Hypothalamus (tissue), 51 donors: ENCODE results near the gene SERPINC1.
"Not testable (repeated sequence)": the region's sequence is repeated elsewhere in the genome, so short reads cannot be mapped to it uniquely, and the experiment has no call there.

Experiments
- DNase-seq, 51 donors: peaks; one replicate each; lab custom pipeline; 2025; lab: John Stamatoyannopoulos, UW

SERPINC1 gene

DNA sequence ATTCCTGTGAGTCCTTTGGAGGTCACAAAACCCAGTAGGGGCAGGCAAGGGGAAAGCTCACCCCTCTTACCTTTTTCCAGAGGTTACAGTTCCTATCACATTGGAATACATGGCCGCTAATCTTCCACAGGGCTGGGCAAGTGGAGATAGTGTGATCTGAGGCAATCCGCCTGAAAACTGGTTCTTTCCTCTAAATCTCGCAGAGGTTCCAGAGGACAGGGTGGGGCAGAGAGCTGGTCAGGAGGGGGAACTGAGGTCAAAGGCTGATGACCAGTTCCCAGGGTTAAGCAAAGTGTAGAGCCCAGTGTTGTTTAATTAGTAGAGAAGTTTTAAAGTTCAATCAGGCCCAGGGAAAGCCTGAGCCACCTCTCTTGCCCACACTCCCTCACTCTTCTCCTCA is at the start of gene SERPINC1:
TSS of gene SERPINC1 (minus strand) at position 179 of the 400 bp plus-strand sequence. CDS start at position 111, 68 bp downstream.
- DNase-seq = no peak

DNA sequence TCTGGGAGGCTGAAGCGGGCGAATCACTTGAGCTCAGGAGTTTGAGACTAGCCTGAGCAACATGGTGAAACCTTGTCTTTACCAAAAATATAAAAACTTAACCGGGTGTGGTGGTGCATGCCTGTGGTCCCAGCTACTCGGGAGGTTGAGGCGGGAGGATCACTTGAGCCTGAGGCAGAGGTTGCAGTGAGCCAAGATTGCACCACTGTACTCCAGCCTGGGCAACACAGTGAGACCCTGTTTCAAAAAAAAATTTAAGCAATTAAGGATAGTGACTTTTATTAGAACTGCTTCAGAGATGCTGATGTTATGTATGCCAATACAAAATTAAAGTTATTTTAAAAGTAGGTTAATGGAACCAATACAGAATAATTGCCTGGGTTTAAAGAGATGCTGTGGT is 48.8 kb upstream of the SERPINC1 start:
- DNase-seq = not testable (repeated sequence)

DNA sequence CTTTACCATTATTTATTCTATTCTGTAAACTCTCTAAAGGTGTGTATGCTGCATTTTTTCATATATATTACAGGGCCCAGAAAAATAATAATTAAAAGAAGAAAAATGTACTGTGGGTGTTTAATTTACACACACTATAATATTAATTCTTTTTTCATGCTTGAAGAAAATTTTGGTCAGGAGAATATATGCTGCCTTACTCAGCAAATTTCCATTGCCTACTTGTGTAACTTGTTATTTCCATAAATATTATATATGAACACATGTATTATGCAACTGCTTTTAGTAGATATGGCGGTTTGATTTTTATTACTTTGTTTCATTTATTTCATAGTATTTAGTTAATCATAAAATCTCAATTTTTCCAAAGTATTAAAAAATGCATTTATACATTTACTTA is 46.4 kb upstream of the SERPINC1 start:
- no peak for DNase-seq

DNA sequence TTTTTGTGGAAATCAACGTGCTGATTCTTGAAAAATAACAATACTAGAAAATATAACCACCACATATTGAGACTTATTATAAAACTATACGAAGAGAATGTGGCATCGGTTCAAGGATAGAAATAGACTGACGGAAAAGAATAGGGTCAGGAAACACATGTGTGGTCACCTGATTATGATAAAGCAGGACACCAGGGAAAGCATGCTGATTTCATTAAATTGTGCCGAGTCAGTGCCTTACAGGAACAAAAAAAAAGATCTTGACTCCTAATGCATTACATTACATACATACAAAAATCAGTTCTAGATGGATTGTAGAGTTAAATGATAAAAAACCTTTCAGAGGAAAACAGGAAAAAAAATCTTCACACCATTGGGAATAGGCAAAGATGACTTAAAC is 43.5 kb upstream of the SERPINC1 start:
- DNase-seq = no peak

DNA sequence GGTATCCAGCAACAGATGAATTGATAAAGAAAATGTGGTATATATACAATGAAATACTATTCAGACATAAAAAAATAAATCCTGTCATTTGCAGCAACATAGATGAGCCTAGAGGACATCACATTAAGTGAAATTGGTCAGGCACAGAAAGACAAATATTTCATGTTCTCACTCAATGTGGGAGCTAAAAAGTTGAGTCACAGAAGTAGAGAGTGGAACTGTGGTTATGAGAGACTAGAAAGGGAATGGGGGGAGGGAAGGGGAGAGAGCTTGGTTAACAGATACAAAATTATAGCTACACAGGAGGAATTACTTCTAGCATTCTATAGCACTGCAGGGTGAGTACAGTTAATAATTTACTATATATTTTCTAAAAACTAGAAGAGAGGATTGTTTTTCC is 37.1 kb upstream of the SERPINC1 start:
- DNase-seq = no peak

DNA sequence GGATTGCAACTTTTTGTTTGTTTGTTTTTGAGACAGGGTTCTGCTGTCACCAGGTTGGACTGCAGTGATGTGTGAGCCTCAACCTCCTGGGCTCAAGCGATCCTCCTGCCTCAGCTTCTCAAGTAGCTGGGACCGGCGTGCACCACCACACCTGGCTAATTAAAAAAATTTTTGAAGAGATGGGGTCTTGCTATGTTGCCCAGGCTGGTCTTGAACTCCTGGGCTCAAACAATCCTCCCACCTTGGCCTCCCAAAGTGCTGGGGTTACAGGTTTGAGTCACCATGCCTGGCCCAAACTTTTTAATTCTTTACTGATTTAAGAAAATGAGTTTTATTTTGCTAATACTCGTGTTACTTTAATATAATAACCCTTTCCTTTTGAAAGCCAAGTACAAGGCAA is 31.5 kb upstream of the SERPINC1 start:
- no peak for DNase-seq

DNA sequence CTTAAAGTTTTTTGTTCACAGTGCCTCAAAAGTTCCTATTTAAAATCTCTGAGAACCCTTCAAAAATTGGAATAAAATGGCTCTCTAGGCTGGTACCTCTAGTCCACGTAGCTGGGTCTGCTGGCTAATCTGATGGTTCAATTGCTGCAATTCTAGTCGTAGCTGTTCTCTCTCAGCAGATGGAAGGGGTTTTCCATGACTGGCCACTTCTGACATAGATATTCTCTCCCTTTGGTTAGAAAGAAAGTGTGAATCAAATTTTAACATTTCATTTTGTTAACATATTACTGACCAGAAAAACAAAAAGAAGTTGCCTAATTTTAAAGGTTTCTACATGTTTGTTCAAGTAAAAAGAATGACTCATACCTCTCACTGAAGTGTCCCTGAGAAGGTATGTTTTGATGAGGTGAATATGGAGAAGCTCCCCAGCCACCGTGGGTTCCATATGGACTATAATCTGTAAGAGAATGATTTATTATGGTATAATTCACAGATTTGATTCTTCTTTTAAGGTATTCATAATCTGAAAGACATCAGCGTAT is 29.3 kb upstream of the SERPINC1 start:
- no peak for DNase-seq

DNA sequence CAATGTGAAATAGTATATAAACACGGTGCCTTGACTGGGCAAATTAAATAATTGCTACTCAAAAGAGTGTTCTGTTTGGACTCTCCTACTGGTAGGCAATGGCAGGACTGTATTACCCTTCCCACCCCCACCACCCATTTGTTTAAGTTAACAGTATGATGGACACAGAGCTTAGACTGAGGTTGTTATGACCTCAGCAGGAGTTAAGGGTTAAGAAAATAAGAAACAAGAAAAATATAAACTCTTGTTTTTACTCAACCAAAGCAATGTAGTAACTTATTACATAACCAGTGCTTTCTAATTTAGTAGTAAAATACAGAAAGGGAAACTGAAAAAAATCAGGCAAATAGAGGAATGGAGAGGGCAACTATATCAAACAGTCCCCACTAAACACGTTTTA is 19.9 kb upstream of the SERPINC1 start:
- DNase-seq = no peak

DNA sequence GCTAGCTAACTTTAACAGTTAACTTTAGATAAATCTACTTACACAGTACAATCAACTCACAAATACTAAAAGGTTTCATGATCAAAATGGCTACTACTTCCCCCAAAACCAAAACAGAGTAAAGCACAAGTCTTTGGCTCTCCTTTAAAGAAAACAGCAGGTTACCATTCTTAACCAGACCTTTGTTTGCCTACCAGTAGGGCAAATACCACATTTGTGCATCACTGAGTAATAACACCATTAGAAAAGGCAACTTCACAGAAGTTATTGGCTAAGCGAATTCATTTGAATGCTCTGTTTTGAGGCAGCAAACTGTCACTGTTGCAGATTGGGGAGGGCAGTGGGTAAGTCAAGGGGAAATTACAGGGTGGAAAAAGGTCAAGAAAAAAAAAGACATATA is 17.3 kb upstream of the SERPINC1 start:
- DNase-seq = no peak

DNA sequence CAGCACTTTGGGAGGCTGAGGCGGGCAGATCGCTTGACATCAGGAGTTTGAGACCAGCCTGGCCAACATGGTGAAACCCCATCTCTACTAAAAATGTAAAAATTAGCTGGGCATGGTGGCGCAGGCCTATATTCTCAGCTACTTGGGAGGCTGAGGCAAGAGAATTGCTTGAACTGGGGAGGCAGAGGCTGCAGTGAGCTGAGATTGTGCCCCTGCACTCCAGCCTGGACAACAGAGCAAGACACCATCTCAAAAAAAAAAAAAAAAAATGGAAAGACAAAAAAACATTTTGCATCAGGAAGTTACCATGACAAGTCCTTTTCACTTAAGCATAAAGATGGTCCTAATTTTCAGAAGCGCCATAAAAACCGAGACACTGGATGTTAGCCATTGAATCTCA is 13.4 kb upstream of the SERPINC1 start:
- not testable (repeated sequence) for DNase-seq

DNA sequence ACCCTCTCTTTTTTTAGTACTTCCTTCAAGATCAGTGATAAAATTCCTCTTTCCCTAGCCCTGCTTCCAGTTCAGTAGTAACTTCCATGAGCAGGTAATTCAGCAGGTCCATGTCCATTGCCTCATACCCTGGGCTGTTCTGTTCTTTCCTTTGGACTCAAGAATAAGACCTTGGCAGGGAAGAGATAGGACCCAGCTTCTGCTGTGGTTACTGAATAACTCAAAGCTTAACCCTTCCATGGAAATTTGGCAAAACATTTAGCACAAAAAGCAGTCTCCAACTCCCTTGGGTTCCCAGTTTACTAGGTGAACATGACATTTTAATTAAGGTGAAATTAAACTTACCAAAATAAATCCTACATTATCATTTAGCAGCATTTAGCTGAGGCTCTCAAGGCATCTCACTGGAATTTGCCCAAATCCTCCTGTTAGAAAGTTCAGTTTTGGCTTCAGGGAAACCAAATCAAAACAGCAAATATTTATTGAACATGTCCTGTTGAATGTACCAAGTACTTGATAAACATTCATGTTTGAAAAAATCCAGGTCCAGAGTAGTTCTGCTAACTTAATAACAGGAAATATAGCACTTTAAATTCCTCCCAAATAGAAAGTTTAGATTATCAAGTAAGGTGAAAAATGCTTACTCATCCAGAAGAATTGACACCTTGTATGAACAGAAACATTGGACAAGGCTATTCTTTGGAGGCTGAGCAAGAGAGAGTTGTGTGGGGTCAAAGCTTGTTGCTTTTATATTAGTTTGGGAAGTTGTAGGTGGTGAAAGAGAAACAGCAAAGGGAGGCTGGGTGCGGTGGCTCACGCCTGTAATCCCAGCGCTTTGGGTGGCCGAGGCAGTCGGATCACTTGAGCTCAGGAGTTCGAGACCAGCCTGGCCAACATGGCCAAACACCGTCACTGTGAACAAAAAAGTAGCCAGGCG is 8.4 kb upstream of the SERPINC1 start:
- DNase-seq = no peak

DNA sequence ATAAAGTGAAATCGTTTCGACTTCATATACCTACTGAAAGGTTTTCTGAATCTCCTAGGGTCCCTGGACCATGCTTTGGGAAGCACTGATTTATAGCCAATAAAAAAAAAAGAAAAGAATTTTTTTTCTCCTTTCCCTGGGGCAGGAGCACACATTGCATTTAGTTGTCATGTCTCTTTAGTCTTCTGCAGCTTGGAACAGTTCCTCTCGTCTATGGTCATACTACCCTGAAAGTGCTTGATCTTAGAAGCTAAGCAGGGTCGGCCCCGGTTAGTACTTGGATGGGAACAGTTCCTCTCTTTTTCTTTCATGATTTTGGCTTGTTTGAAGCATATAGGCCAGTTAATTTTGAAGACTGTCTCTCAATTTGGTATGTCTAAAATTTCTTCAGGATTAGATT is 3.7 kb upstream of the SERPINC1 start:
- no peak for DNase-seq

DNA sequence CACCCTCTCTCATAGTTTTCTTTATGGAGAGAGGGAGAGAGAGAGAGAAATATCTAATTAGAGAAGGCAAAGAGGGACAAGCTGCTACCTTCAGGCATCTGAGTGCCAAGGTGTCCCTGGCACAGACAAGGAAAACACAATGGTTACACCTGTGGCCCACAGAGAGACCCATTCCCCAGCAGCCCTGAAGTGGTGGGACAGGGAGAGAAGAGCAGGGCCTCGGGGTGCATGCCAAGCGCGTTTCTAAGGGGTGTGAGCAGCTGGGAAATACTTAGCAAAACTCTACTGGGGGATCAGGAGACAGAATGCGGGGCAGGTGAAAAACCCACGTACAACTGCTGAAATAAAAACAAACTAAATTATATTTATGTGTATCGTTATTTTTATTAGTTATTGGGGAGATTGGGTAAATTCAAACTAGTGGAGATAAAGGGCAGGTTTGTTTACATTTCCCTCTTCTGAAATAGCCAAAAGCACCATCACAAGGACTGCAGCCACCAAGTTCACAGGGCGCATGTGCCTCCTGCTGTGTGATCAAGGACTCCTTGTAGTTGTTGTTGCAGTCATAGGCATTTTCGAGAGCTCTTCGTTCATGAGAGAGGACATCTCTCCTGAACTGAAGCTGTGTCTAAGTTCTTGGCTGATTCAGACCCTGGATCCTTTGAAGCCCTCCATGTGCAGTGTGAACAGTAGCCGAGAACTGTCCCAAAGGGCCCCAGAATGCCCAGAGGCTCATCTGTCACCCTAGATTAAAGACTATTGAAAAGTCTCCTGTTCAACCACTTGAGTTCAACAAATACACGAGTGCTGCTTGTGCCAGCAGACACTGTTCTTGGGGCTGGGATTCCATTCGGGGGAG is 737 bp upstream of the SERPINC1 start:
- no peak for DNase-seq

DNA sequence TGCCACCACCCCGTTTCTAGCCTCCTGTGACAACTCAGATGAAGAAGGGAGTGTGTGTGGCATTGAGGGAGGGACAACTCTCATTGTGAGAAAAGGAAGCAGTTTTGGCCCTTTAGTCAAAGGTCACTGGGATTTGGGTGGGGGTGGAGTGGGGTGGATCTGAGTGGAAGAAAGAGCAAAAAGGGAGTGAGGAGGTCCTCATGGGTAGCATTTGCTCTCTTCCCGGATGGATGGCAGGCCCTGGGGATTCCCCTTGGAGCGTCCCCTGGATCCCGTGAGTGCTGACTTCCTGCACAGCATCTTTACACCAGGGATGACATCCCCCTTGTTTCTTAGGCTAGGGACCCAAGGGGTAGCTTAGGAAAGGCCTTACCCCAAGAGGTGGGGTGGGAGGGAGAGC is 460 bp downstream of the SERPINC1 start:
- no peak for DNase-seq

DNA sequence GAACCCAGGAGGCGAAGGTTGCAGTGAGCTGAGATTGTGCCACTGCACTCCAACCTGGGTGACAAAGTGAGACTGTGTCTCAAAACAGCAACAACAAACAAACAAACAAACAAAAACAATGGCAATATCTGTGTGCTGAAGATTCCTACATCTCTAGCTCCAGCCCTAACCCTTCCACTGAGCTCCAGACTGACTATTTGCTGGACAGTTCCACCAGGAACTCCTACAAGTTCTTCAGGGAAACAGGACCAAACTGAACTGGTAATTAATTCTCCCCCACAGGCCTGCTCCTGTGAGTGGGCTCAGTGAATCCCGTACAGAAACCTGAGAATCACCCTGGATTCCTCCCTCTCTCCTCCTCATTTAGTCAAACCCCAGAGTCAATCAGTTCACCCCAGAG is 1.5 kb downstream of the SERPINC1 start:
- DNase-seq = no peak

DNA sequence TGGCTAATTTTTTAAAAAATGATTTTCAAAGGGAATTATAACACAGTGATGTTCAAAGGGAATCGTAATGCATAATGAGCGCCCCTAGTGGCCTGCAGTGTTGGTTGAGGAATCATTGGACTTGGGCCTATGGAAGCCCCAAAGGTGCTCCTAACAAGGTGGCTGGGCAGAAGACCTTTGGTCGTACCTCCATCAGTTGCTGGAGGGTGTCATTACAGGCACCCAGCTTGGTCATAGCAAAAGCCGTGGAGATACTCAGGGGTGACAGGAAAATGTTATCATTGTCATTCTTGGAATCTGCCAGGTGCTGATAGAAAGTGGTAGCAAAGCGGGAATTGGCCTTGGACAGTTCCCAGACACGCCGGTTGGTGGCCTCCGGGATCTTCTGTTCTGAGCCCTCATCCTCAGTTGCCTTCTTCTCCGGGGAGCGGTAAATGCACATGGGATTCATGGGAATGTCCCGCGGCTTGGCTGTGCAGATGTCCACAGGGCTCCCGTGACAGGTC is 2.7 kb downstream of the SERPINC1 start:
- DNase-seq = no peak

DNA sequence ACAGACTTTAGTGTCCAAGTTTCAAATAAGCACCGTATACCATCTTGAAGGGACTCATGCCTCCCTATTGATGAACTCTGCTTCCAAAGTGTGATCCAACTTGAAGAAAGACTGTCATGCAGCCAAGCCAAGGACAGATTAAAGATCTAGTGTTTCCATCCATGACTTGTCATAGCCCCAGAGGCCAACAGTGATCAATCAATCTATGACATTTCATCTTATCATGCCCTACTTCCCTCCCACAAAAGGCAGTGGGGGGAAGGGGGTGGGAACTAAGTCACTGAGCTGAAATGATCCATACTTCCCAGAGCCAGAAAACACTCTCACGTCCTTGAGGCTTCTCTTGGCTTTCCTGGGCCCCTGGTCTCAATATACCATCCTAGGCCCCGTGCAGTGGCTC is 4.0 kb downstream of the SERPINC1 start:
- DNase-seq = no peak

DNA sequence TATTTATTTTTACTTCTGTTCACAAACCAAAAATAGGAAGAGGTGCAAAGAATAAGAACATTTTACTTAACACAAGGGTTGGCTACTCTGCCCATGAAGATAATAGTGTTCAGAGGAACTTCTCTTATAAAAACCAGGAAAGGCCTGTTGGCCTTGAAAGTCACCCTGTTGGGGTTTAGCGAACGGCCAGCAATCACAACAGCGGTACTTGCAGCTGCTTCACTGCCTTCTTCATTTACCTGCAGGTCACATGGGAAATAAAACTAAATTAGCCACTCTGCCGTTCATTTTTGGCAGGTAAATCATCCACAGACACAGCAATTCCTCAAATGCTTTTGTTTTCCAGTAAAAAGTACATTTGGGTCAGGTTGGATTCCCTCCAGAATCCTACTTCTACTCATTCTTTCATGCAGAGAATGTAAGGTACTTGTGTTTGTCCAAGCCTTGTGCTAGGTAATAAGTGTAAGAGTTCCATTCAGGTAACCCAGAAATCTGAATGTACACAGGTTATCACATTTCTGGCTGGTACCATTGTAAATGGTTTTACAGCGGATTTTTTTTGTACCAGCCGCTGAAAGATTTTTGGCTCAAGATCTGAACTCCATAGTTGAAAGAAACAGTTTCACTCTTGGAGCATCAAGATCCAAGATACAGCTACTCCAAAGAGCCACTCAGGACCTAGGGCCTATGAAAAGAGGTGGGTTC is 13.1 kb downstream of the SERPINC1 start:
- no peak for DNase-seq

DNA sequence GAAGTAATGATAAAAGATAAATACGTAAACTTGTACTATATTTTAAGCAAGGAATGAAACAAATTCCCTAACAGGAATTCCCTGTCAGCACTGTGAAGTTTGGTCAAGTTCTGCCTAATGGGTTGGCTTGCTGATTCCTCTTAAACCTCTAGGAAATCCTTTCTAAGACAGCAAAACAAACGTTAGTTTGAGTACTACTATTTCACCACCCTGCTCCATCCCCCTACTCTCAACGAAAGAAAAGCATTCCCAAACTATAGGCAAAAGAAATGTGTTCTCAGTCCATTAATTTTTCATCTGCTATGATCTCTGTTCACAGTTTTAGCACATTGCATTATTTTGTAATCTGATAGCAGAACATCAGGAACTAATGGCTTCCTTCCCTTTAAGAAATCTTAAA is 16.1 kb downstream of the SERPINC1 start:
- no peak for DNase-seq

DNA sequence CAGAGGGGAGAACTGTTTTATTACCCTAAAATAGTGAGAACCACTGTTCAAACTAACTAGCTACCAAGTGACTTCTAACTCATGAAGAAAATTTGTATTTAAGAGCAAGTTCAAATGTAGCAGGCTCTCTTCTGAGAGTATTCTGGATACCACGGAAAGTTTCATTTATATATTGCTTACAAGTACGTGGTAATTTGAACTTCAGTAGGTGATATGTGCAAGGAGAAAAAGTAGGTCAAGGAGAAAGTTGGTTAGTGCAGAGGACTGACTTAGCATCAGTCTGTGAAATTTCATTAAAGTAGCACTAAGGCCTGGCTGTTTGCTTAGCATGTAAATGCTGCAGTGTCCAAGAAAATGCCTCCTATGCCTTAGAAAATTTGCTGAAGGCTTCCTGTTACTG is 16.7 kb downstream of the SERPINC1 start:
- DNase-seq = no peak

DNA sequence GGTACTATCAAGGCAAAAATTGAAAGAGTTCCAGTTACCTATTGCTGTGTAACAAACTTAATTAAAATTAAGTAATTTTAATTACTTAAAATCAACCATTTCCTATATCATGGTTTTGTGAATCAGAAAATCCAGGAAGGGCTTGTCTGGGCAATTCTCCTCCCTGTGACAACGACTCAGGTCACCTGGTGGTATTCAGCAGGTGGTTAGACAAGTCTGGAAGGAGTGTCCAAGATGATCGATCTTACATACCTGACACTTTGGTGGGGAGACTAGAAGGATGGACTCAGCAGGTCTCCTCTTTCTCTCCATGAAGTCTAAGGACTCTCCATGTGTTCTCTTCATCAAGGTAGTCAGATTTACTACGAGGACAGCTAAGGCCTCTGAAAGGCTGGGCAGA is 22.9 kb downstream of the SERPINC1 start:
- DNase-seq = no peak
